GM23338 (cell line): ENCODE results near the gene KCNJ16. TPM values are rescaled to one million over a fixed set of nuclear protein-coding genes. Genes with fewer than 3 reads are reported as not detected.

Experiments used
- NANOG ChIP-seq: IDR thresholded peaks from 2 replicates; pipeline ENCODE4 v1.6.1; 2016; ENCODE audit warnings: antibody characterized with exemption, borderline replicate concordance
- POLR2AphosphoS5 ChIP-seq: IDR thresholded peaks from 2 replicates; pipeline ENCODE4 v1.6.1; 2016; ENCODE audit warnings: antibody characterized with exemption, low read depth
- REST ChIP-seq: IDR thresholded peaks from one replicate; pipeline ENCODE4 v1.6.1; 2018; ENCODE audit warnings: antibody characterized with exemption; ENCODE audit not compliant: unreplicated experiment
- ZNF331 ChIP-seq: fragments of 250-450 bp; sonication (Bioruptor Pico); IDR thresholded peaks from 2 replicates; pipeline ENCODE4 v1.5.0; 2020; ENCODE audit warnings: low read depth, mild to moderate bottlenecking, moderate library complexity
- ZNF462 ChIP-seq: fragments of 250-450 bp; sonication (Bioruptor Pico); IDR thresholded peaks from 2 replicates; pipeline ENCODE4 v1.5.0; 2020; ENCODE audit warnings: mild to moderate bottlenecking, moderate library complexity
- polyA plus RNA-seq: library from polyadenylated mRNA; unstranded; fragments of >200 nt; fragmentation: Nextera tagmentation; extraction: Ambion mirVana; gene quantifications from 2 replicates; pipeline ENCODE4 v1.2.1, GENCODE V29; 2016
- total RNA-seq: library from RNA; depleted of rRNA; stranded (reverse); fragments of >200 nt; shearing (Covaris generic); gene quantifications from 2 replicates; pipeline ENCODE4 v1.2.3, GENCODE V29; 2014

The KCNJ16 gene
- total and polyA plus RNA-seq, 2 experiments from 2014 or later = not detected

DNA sequence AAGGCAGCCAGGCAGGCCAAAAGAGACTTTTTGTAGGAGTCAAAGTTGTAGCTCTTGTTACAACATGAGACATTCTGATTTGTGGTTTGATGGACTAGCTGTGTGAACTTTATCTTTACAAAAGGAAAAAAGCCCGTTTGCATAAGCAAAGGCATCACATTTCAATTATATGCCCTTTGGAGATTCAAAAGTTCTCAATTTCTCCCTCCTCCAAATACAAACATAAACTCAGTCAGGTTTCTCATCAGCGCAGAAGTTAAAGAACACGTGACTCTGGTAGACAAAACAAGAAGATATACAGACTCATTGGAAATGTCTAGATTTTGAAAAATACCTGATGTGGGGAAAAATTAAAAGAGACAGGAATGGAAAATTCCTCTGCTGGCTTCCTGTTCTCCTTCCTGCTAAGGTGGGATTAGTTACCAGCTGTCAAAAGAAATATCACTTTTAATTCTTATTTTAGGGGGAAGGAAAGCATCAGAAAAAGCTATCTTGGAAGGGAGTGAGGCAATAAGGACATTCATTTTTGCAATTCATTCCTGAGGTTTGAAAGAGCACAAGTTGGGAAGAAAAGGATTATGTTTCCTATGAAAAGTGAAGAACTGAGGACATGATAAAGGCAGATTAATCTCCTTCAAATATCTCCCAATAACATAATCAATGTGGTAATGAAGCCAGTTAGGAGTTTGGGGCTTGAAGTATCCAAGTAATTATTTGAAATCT, 4.6 kb upstream of the KCNJ16 start (continued):
- TF ChIP-seq REST = no peak
- no peak for TF ChIP-seq NANOG
- no peak for TF ChIP-seq POLR2AphosphoS5
- no peak for TF ChIP-seq ZNF462
- TF ChIP-seq ZNF331 (CRISPR knock-in tag) = no peak
